Posterior vena cava (tissue), 2 donors: ENCODE data around the gene FBH1. TPM values are rescaled to one million over a fixed set of nuclear protein-coding genes. Genes with fewer than 3 reads are reported as not detected.

Experiments
- total RNA-seq, 2 donors: library from RNA; stranded (reverse); fragmentation: NEBNext Ultra II Directional; extraction: Animal tissue kit (Norgen Biotek cat#: 25700); gene quantifications; one replicate each; pipeline ENCODE4 v1.2.1, GENCODE V29; 2021
- donor health status: DM: yes; HTN: yes; CAD: no.
- donor health status: DM: yes; HTN: yes; CAD: no.

The FBH1 gene
- total RNA-seq, 2 donors from 2014 or later = 75.1 to 78.6 TPM

Other genes with a start within 250 kb of the FBH1 start
- gene ASB13, start 223.6 kb upstream of the FBH1 start, total RNA-seq = 10 to 100 TPM; 19.7 to 21.6 TPM
- gene TASOR2, start 205.4 kb upstream of the FBH1 start, total RNA-seq = 10 to 100 TPM; 57.5 to 59.6 TPM
- gene GDI2, start 76.8 kb upstream of the FBH1 start, total RNA-seq = 100 to 1,000 TPM; 151 to 153 TPM
- gene ANKRD16, start 350 bp upstream of the FBH1 start, total RNA-seq = 1 to 10 TPM; 3.6 to 4.5 TPM
- 10 to 100 TPM; 16.9 to 20.9 TPM for gene IL15RA, start 87.3 kb downstream of the FBH1 start, total RNA-seq
- gene IL2RA, start 172.1 kb downstream of the FBH1 start, total RNA-seq = 1 to 10 TPM in 1 of 2 donors, under 1 TPM in 1; 0.81 to 6.4 TPM
- 10 to 100 TPM; 58.9 to 68.3 TPM for gene RBM17, start 198.8 kb downstream of the FBH1 start, total RNA-seq